Measurements from ENCODE around the gene C13orf42. TPM values are rescaled to one million over a fixed set of nuclear protein-coding genes. Genes with fewer than 3 reads are reported as not detected.
"Not testable (repeated sequence)": the region's sequence is repeated elsewhere in the genome, so short reads cannot be mapped to it uniquely, and the experiment has no call there.

C13orf42 gene
- total RNA-seq, 1 donor from 2014 or later, result not detected

DNA sequence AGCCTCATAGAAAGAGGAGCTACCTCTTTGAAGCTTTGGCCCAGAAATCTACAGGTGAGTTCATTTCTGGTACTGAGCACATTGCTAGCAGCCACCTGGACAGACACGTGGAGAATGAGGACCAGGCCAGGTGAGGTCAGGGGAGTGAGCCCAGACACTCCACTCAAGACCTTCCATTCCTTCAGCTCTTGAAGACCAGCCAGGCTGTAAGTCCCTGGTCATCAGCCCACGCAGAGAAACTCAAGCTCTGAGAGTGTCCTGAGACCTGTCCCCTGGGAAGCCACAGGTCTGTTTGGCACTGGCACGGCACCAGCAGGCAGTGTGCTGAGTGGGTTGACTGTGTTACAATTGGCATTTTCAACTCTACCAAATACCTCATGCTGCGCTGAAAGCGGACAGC is 27.4 kb downstream of the C13orf42 start:
- DNase-seq, result no peak

DNA sequence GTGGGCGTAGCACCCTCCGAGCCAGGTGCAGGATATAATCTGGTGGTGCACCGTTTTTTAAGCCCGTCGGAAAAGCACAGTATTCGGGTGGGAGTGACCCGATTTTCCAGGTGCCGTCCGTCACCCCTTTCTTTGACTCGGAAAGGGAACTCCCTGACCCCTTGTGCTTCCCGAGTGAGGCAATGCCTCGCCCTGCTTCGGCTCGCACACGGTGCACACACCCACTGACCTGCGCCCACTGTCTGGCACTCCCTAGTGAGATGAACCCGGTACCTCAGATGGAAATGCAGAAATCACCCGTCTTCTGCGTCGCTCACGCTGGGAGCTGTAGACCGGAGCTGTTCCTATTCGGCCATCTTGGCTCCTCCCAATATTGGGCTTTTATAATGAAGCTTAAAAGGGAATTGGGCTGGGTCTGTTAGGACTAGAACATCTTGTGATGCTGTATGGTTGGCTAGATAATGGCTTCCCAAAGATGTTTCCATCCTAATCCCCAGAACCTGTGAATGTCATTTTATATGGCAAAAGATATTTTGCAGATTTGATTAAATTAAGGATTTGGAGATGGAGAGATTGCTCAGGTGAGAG is 30.5 kb downstream of the C13orf42 start:
- H3K4me1 Mint-ChIP-seq (ENCODE audit: low read depth, unreplicated experiment); H3K27ac Mint-ChIP-seq (ENCODE audit: unreplicated experiment); H3K4me3 Mint-ChIP-seq (ENCODE audit: unreplicated experiment); H3K36me3 Mint-ChIP-seq (ENCODE audit: unreplicated experiment); DNase-seq; H3K27me3 Mint-ChIP-seq (ENCODE audit: unreplicated experiment): not testable (repeated sequence)
- H3K9me3 Mint-ChIP-seq (ENCODE audit: unreplicated experiment), result peaks cover 14% of the 10 kb centered on the region

More for the DNA sequence above, 27.4 kb downstream of the C13orf42 start:
- Mint-ChIP-seq H3K9me3 (ENCODE audit: unreplicated experiment) (peaks cover 6% of the 10 kb centered on the region), H3K4me3 (ENCODE audit: unreplicated experiment) (no peak overlapping the region), H3K27me3 (ENCODE audit: unreplicated experiment) (peaks cover 3% of the 10 kb centered on the region), H3K27ac (ENCODE audit: unreplicated experiment) (no peak overlapping the region), H3K4me1 (ENCODE audit: low read depth, unreplicated experiment) (no peaks in the 10 kb centered on the region), H3K36me3 (ENCODE audit: unreplicated experiment) (peaks cover 1% of the 10 kb centered on the region)
- TF ChIP-seq, protein P1, sequence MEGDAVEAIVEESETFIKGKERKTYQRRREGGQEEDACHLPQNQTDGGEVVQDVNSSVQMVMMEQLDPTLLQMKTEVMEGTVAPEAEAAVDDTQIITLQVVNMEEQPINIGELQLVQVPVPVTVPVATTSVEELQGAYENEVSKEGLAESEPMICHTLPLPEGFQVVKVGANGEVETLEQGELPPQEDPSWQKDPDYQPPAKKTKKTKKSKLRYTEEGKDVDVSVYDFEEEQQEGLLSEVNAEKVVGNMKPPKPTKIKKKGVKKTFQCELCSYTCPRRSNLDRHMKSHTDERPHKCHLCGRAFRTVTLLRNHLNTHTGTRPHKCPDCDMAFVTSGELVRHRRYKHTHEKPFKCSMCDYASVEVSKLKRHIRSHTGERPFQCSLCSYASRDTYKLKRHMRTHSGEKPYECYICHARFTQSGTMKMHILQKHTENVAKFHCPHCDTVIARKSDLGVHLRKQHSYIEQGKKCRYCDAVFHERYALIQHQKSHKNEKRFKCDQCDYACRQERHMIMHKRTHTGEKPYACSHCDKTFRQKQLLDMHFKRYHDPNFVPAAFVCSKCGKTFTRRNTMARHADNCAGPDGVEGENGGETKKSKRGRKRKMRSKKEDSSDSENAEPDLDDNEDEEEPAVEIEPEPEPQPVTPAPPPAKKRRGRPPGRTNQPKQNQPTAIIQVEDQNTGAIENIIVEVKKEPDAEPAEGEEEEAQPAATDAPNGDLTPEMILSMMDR (IDR thresholded peaks at IDR 0.05; ENCODE audit: partially characterized antibody, unreplicated experiment), result no peak

DNA sequence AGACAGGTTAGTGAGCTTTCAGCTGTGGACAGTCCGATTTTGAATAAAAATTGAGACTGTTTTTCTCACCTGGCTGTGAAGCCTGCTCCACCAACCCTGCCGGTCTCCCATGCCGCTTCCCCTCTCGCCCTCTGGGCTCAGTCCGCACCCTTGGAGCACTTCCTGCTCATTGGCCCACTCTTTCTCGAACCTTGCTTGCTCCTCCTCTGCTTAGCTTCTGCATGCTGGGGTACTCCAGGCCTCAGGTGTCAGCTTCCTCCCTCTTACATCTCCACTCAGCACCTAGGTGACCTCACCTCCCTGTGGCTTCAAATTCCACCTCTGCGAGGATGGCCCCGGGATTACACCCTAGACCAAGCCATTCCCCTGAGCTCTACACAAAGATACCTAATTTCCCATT is 39.6 kb downstream of the C13orf42 start:
- no peak for DNase-seq
- TF ChIP-seq, protein P1 (IDR thresholded peaks at IDR 0.05; ENCODE audit: partially characterized antibody, unreplicated experiment), result no peak

DNA sequence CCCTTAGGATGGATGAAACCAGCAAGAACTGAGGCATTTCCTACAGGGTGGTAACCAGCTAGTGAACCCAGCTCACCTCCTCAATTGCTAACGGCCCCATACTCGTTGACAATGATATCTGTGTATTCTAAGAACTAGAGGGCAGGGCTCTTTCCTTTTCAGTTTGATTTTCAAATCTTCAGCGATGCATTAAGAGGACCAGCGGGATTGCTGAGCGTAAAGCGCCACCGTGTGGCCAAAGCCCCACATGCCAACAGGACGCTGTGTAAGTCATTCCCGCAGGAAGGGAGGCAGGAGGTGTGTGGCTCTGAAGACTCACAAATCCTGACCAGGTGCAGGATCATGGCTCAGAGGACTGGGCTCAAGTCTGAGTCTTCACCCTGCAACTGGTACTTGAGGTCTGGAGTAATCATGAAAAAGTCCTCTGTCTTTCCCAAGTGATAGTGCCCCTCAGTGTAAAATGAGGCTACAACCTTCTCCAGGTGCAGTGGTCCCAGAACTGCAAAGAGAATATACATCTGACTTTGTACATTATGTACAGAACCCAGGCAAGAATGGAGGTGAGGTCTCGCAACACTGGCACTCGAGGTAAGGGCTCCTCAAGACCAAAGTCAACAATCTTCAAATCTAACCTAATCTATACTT is 40.9 kb downstream of the C13orf42 start:
- no peaks in the 10 kb centered on the region for H3K36me3 Mint-ChIP-seq (ENCODE audit: unreplicated experiment)
- no peak overlapping the region for H3K4me3 Mint-ChIP-seq (ENCODE audit: unreplicated experiment)
- peaks cover 27% of the 10 kb centered on the region for H3K4me1 Mint-ChIP-seq (ENCODE audit: low read depth, unreplicated experiment)
- no peak overlapping the region for H3K27ac Mint-ChIP-seq (ENCODE audit: unreplicated experiment)
- peaks cover 7% of the 10 kb centered on the region for H3K9me3 Mint-ChIP-seq (ENCODE audit: unreplicated experiment)
- TF ChIP-seq, protein P1 (IDR thresholded peaks at IDR 0.05; ENCODE audit: partially characterized antibody, unreplicated experiment), result peak; percentile 94
- H3K27me3 Mint-ChIP-seq (ENCODE audit: unreplicated experiment), result peaks cover 2% of the 10 kb centered on the region
- DNase-seq, result peak; percentile 91

More for the DNA sequence above, 39.6 kb downstream of the C13orf42 start:
- peaks cover 5% of the 10 kb centered on the region for H3K36me3 Mint-ChIP-seq (ENCODE audit: unreplicated experiment)
- peaks cover 2% of the 10 kb centered on the region for H3K27me3 Mint-ChIP-seq (ENCODE audit: unreplicated experiment)
- H3K4me3 Mint-ChIP-seq (ENCODE audit: unreplicated experiment), result no peak overlapping the region
- H3K4me1 Mint-ChIP-seq (ENCODE audit: low read depth, unreplicated experiment), result peaks cover 27% of the 10 kb centered on the region
- H3K9me3 Mint-ChIP-seq (ENCODE audit: unreplicated experiment), result peaks cover 13% of the 10 kb centered on the region
- H3K27ac Mint-ChIP-seq (ENCODE audit: unreplicated experiment), result no peak overlapping the region

DNA sequence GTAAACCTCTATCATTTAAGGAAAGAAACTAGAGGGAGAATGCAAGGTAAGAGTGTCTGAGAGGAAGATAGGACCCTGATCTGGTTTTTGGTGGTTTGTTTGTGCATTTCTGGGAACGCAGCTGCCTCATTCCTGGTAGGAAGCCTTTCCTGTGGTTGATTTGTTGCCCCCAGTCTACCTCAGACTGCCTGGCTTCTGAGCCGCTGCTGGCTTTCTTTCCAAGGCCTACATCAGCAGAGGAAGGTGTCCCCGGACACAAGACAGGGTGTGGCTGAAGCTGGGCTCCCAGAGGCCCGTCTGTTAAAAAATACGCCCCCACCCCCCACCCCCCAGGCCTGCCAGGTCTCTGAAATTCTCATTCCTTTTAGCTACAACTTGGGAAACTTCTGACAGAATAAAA is 42.6 kb downstream of the C13orf42 start:
- no peak for DNase-seq
- Mint-ChIP-seq H3K9me3 (ENCODE audit: unreplicated experiment) (peaks cover 3% of the 10 kb centered on the region), H3K27ac (ENCODE audit: unreplicated experiment) (no peak overlapping the region), H3K27me3 (ENCODE audit: unreplicated experiment) (peaks cover 2% of the 10 kb centered on the region), H3K4me1 (ENCODE audit: low read depth, unreplicated experiment) (peaks cover 27% of the 10 kb centered on the region), H3K4me3 (ENCODE audit: unreplicated experiment) (no peak overlapping the region), H3K36me3 (ENCODE audit: unreplicated experiment) (no peaks in the 10 kb centered on the region)
- TF ChIP-seq, protein P1 (IDR thresholded peaks at IDR 0.05; ENCODE audit: partially characterized antibody, unreplicated experiment), result no peak

Data from glutamatergic neuron (in vitro differentiated cells).